ENCODE data around the gene SPATC1L. TPM values are rescaled to one million over a fixed set of nuclear protein-coding genes. Genes with fewer than 3 reads are reported as not detected.

SPATC1L gene
- polyA plus RNA-seq, 2 of the 4 experiments (the other 2 are of a cell fraction): 0.14 TPM; not detected in 1

DNA sequence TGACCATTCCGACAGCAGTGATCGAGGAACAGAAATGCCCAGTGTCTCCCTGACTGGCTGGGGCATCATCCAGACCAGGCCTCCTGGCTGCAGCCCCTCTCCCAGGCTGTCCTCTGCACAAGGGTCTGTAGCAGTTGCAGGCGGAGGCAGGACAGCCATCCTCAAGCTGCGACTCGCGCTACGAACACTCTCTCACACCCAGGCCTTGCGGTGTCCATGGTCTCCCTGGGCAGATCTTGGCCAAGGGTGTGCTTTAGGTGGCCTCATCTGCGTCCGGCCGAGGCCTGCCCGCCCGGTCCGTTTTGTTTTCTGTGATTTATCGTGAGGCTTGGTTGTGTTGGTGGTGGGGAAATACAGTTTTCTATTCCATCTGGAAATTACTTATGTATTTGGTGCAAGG is 44.6 kb downstream of the SPATC1L start:
- no peaks in the 10 kb centered on the region for H3K4me1 ChIP-seq
- DNase-seq (ENCODE audit: low read depth in 1 of 2, low spot score in 1 of 2): no peak
- no peaks in the 10 kb centered on the region for H3K9me3 ChIP-seq
- no peak for ATAC-seq
- no peak for FAIRE-seq
- no peak overlapping the region for H3K4me2 ChIP-seq
- ChIA-PET CTCF (interaction anchor here (0.7 kb wide), 1 partner anchor 1469 kb away, joined by 3 read pairs; no protein-coding TSS in a partner anchor), POLR2A (no interaction called here)
- no peak overlapping the region for H3K27ac ChIP-seq
- TF ChIP-seq ESRRA (IDR thresholded peaks at IDR 0.05; ENCODE audit: borderline replicate concordance, low read length) (no peak), HOXB13 (CRISPR knock-in tag; IDR thresholded peaks at IDR 0.05; ENCODE audit: low read depth) (no peak), NFE2L2 (conservative IDR thresholded peaks at IDR 0.05; ENCODE audit: low read length) (no peak), TFCP2L1 (CRISPR knock-in tag; IDR thresholded peaks at IDR 0.05) (no peak), ZC3H11A (IDR thresholded peaks at IDR 0.05) (no peak), SMC3 (IDR thresholded peaks at IDR 0.05) (no peak), CHD2 (IDR thresholded peaks at IDR 0.05; ENCODE audit: low read length, partially characterized antibody) (no peak), CBX8 (IDR thresholded peaks at IDR 0.05) (no peak)
- TF ChIP-seq, protein P1, sequence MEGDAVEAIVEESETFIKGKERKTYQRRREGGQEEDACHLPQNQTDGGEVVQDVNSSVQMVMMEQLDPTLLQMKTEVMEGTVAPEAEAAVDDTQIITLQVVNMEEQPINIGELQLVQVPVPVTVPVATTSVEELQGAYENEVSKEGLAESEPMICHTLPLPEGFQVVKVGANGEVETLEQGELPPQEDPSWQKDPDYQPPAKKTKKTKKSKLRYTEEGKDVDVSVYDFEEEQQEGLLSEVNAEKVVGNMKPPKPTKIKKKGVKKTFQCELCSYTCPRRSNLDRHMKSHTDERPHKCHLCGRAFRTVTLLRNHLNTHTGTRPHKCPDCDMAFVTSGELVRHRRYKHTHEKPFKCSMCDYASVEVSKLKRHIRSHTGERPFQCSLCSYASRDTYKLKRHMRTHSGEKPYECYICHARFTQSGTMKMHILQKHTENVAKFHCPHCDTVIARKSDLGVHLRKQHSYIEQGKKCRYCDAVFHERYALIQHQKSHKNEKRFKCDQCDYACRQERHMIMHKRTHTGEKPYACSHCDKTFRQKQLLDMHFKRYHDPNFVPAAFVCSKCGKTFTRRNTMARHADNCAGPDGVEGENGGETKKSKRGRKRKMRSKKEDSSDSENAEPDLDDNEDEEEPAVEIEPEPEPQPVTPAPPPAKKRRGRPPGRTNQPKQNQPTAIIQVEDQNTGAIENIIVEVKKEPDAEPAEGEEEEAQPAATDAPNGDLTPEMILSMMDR (IDR thresholded peaks at IDR 0.05): no peak
- TF ChIP-seq, protein P2, sequence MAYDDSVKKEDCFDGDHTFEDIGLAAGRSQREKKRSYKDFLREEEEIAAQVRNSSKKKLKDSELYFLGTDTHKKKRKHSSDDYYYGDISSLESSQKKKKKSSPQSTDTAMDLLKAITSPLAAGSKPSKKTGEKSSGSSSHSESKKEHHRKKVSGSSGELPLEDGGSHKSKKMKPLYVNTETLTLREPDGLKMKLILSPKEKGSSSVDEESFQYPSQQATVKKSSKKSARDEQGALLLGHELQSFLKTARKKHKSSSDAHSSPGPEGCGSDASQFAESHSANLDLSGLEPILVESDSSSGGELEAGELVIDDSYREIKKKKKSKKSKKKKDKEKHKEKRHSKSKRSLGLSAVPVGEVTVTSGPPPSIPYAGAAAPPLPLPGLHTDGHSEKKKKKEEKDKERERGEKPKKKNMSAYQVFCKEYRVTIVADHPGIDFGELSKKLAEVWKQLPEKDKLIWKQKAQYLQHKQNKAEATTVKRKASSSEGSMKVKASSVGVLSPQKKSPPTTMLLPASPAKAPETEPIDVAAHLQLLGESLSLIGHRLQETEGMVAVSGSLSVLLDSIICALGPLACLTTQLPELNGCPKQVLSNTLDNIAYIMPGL (CRISPR knock-in tag; IDR thresholded peaks at IDR 0.05; ENCODE audit: borderline replicate concordance): no peak
- H3K4me3 ChIP-seq: no peak overlapping the region
- 86% methylated on average over 13 of the region's 15 CpGs for WGBS (ENCODE audit: missing lambda C conversion rate)

- ATAC-seq: no peak
- CTCF ChIA-PET: interaction anchor here (1.1 kb wide), 1 partner anchor 168 kb away, joined by 3 read pairs; no protein-coding TSS in a partner anchor
- 51% methylated on average over 6 of the region's 28 CpGs for WGBS (ENCODE audit: missing lambda C conversion rate)
Observed at GRCh38 chr21:46138383-46138970, 45.8 kb downstream of the SPATC1L start.

DNA sequence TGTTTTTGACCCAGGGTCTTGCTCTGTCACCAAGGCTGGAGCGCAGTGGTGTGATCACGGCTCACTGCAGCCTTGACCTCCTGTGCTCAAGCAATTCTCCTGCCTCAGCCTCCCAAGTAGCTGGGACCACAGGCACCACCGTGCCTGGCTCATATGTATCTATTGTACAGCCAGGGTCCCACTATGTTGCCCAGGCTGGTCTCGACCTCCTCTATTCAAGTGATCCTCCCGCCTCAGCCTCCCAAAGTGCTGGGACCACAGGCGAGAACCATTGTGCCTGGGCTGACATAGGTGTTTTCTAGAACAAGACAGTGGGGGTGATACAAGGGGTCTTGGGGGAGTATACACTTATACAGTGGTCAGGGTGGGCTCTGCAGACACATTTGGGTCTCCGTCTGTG is 46.4 kb downstream of the SPATC1L start:
- no peak for FAIRE-seq
- H3K27ac ChIP-seq: no peak overlapping the region
- POLR2A ChIA-PET: no interaction called here
- CTCF ChIA-PET: no interaction called here
- no peaks in the 10 kb centered on the region for H3K9me3 ChIP-seq
- 44% methylated on average over 6 of the region's 7 CpGs for WGBS (ENCODE audit: missing lambda C conversion rate)
- no peak overlapping the region for H3K4me3 ChIP-seq
- no peak for DNase-seq (ENCODE audit: low read depth in 1 of 2, low spot score in 1 of 2)
- no peaks in the 10 kb centered on the region for H3K4me1 ChIP-seq
- no peak overlapping the region for H3K4me2 ChIP-seq
- ATAC-seq: no peak
- TF ChIP-seq FOSL2 (IDR thresholded peaks at IDR 0.05) (no peak), FOSL2 (CRISPR knock-in tag; IDR thresholded peaks at IDR 0.05) (no peak), FOSB (CRISPR knock-in tag; IDR thresholded peaks at IDR 0.05) (no peak), RARB (CRISPR knock-in tag; IDR thresholded peaks at IDR 0.05) (no peak), EP300 (IDR thresholded peaks at IDR 0.05) (no peak), SMC3 (IDR thresholded peaks at IDR 0.05) (no peak), ZFP36 (IDR thresholded peaks at IDR 0.05; ENCODE audit: borderline replicate concordance, partially characterized antibody) (no peak), USF2 (IDR thresholded peaks at IDR 0.05) (no peak), HEYL (CRISPR knock-in tag; IDR thresholded peaks at IDR 0.05) (no peak), CHD4 (IDR thresholded peaks at IDR 0.05; ENCODE audit: borderline replicate concordance) (no peak), NPAS2 (CRISPR knock-in tag; IDR thresholded peaks at IDR 0.05; ENCODE audit: borderline replicate concordance) (no peak), NR3C1 (IDR thresholded peaks at IDR 0.05) (no peak), ATOH8 (CRISPR knock-in tag; IDR thresholded peaks at IDR 0.05; ENCODE audit: low read depth) (no peak), MYC (IDR thresholded peaks at IDR 0.05; ENCODE audit: borderline replicate concordance, low read length) (no peak)
- TF ChIP-seq, protein P2 (CRISPR knock-in tag; IDR thresholded peaks at IDR 0.05; ENCODE audit: borderline replicate concordance): no peak
- TF ChIP-seq, protein P3, sequence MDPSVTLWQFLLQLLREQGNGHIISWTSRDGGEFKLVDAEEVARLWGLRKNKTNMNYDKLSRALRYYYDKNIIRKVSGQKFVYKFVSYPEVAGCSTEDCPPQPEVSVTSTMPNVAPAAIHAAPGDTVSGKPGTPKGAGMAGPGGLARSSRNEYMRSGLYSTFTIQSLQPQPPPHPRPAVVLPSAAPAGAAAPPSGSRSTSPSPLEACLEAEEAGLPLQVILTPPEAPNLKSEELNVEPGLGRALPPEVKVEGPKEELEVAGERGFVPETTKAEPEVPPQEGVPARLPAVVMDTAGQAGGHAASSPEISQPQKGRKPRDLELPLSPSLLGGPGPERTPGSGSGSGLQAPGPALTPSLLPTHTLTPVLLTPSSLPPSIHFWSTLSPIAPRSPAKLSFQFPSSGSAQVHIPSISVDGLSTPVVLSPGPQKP (IDR thresholded peaks at IDR 0.05; ENCODE audit: low read depth, low read length): no peak

More at GRCh38 chr21:46138383-46138970, 45.8 kb downstream of the SPATC1L start:
- H3K27ac ChIP-seq: no peak overlapping the region
- H3K9me3 ChIP-seq: no peaks in the 10 kb centered on the region
- POLR2A ChIA-PET: no interaction called here
- FAIRE-seq (no peak), DNase-seq (ENCODE audit: low read depth in 1 of 2, low spot score in 1 of 2) (no peak)
- H3K4me1 ChIP-seq: no peaks in the 10 kb centered on the region
- no peak for TF ChIP-seq MAFK (IDR thresholded peaks at IDR 0.05; ENCODE audit: partially characterized antibody)
- H3K4me3 ChIP-seq: no peak overlapping the region
- H3K4me2 ChIP-seq: no peak overlapping the region
